Loucy (cell line): ENCODE results near the gene IGSF6.

Source experiments
- EZH2phosphoT487 ChIP-seq: fragments of 200-600 bp; IDR thresholded peaks from 2 replicates; pipeline ENCODE4 v1.6.1; 2018; ENCODE audit warnings: antibody characterized with exemption, mild to moderate bottlenecking, moderate library complexity, borderline replicate concordance
- TF ChIP-seq, protein P1 (sequence below): fragments of 200-600 bp; sonication (generic); conservative IDR thresholded peaks from 2 replicates; pipeline ENCODE4 v1.5.1; 2014; ENCODE audit warnings: mild to moderate bottlenecking, antibody characterized with exemption, low read length

DNA sequence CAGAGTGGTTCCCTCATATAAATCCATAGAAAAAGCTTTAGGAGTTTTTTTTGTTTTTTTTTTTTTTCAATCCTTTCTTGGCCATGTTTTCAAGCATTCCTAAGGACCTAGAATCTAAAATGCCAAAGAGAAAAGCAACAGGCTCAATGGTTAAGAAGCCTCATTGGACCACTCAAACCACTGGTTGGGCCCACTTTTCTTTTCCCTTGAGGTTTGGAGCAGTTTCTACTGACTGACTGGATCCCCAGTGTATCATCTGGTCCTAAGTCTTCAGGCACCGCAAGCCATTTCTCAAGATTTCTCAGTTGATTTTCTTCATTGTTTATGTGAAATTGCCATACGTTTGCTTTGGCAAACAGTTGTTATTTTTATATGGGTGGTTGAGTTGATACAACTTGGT is 38.6 kb downstream of the IGSF6 start:
- TF ChIP-seq, protein P1, sequence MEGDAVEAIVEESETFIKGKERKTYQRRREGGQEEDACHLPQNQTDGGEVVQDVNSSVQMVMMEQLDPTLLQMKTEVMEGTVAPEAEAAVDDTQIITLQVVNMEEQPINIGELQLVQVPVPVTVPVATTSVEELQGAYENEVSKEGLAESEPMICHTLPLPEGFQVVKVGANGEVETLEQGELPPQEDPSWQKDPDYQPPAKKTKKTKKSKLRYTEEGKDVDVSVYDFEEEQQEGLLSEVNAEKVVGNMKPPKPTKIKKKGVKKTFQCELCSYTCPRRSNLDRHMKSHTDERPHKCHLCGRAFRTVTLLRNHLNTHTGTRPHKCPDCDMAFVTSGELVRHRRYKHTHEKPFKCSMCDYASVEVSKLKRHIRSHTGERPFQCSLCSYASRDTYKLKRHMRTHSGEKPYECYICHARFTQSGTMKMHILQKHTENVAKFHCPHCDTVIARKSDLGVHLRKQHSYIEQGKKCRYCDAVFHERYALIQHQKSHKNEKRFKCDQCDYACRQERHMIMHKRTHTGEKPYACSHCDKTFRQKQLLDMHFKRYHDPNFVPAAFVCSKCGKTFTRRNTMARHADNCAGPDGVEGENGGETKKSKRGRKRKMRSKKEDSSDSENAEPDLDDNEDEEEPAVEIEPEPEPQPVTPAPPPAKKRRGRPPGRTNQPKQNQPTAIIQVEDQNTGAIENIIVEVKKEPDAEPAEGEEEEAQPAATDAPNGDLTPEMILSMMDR, result no peak
- no peak for TF ChIP-seq EZH2phosphoT487
